ENCODE results near the gene IRX5. TPM values are rescaled to one million over a fixed set of nuclear protein-coding genes. Genes with fewer than 3 reads are reported as not detected.

IRX5 gene
- total RNA-seq, 2 experiments from 2014 or later = not detected

DNA sequence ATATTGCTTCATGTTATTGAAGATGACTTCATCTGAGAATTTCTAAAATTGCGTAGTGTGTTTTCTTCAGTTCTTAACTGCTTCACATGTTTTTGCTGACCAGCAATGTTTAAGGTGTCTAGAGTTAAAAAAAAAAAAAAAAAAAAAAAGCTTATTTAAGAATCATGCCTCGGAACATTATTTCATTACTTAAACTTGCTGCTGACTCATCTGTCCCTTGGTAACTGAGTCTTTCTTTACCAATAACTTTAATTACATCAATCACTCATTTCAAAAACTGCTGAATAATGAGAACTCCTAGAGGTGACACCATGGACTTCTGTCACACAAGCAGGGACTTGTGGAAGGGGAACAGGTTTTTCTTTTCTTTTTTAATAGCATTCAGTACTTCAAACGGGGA lies 16.2 kb downstream of the IRX5 start:
- CTCF ChIA-PET = no interaction called here
- H3K4me3 Mint-ChIP-seq = no peak overlapping the region

DNA sequence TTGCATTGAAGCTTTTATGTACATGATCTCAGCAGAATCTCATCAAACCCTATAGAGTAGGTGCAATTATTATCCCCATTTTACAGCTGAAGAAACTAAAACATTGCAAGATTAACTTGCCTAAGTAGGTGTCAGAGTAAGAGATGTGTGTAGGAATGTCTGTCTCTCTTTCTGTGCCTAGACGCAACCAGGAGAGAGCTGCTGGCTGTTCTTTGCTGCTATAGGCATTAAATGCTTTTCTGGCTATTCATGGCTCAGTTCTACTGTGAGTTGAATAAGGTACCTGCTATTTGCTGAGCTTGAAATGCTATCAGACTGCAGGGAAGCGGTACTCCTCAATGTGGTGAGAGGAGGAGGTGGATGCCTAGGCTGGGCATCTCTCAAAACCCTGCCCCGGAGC lies 17.0 kb downstream of the IRX5 start:
- H3K27ac Mint-ChIP-seq = no peak overlapping the region
- no peak for DNase-seq
- H3K27me3 Mint-ChIP-seq = peaks cover 8% of the 10 kb centered on the region
- no peaks in the 10 kb centered on the region for H3K36me3 Mint-ChIP-seq
- no peaks in the 10 kb centered on the region for H3K4me1 Mint-ChIP-seq
- H3K4me3 Mint-ChIP-seq = no peak overlapping the region
- ATAC-seq = no peak
- H3K9me3 Mint-ChIP-seq (ENCODE audit: low read depth) = no peaks in the 10 kb centered on the region
- CTCF ChIA-PET = no interaction called here

More for the DNA sequence above, 16.2 kb downstream of the IRX5 start:
- no peaks in the 10 kb centered on the region for H3K36me3 Mint-ChIP-seq
- no peak for DNase-seq
- ATAC-seq = no peak
- peaks cover 8% of the 10 kb centered on the region for H3K27me3 Mint-ChIP-seq
- H3K4me1 Mint-ChIP-seq = no peaks in the 10 kb centered on the region
- H3K27ac Mint-ChIP-seq = no peak overlapping the region
- no peaks in the 10 kb centered on the region for H3K9me3 Mint-ChIP-seq (ENCODE audit: low read depth)

DNA sequence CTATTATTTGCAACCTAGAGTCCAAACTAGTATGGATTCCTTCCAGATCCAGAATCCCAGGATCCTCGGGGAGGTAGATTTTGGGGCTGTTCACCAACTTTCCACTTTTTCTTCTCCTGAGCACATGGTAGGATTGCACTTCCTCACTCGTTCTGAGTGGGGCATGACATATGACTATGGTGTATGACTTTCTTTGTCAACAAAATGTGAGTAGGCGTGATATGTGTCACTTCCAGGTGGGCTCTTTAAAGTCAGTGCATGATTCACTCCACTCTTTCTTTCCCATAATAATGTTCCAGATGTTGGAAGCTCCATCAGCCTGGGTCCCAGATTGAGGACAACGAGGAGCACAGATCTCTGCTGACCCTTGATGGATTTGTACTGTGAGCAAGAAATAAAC lies 21.5 kb downstream of the IRX5 start:
- ATAC-seq (no peak), DNase-seq (no peak)
- CTCF ChIA-PET = no interaction called here
- Mint-ChIP-seq H3K9me3 (ENCODE audit: low read depth) (no peaks in the 10 kb centered on the region), H3K36me3 (no peaks in the 10 kb centered on the region), H3K4me3 (no peak overlapping the region), H3K27me3 (no peaks in the 10 kb centered on the region), H3K27ac (no peak overlapping the region), H3K4me1 (no peaks in the 10 kb centered on the region)

DNA sequence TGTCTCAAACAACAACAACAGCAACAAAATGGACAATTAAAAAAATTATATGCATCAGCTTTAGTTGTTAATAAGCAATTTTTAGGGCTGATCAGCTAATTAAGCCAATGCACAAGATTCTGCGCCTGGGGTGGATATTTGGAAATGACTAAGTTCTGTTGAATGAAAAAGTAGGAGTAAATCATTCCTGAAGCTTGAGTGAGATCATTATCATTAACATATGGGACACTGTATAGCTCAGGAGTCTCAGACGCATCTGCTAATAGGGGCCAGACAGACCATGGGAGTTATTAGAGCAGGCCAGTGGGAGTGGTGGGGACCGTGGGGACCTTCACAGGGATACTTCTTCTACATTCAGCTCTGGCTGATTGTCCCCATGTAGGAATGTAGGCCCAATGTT lies 22.8 kb downstream of the IRX5 start:
- DNase-seq (no peak), ATAC-seq (no peak)
- Mint-ChIP-seq H3K4me1 (no peaks in the 10 kb centered on the region), H3K27ac (no peak overlapping the region), H3K4me3 (no peak overlapping the region), H3K27me3 (no peaks in the 10 kb centered on the region), H3K9me3 (ENCODE audit: low read depth) (no peaks in the 10 kb centered on the region), H3K36me3 (no peaks in the 10 kb centered on the region)
- CTCF ChIA-PET = no interaction called here

DNA sequence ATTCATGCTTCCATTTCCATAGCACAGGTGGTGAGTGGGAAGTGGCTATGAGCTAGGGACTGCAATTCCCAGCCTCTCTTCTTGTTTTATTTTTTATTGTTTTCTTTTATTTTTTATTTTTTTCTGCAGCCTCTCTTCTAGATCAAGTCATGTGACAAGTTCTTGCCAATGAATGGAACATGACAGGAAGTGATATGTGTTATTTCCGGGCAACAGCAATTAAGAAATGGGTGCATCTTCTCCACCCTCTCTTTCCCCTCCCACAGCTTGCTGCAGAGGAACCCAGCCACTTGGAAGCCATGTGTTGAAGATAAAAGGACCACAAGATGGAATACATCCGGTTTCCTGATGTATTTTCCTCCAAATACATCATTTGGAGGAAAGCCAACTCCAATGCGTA lies 23.6 kb downstream of the IRX5 start:
- CTCF ChIA-PET = no interaction called here
- Mint-ChIP-seq H3K4me3 (no peak overlapping the region), H3K27ac (no peak overlapping the region), H3K4me1 (no peaks in the 10 kb centered on the region), H3K9me3 (ENCODE audit: low read depth) (no peaks in the 10 kb centered on the region), H3K36me3 (no peaks in the 10 kb centered on the region), H3K27me3 (no peaks in the 10 kb centered on the region)
- ATAC-seq = no peak
- DNase-seq = no peak

DNA sequence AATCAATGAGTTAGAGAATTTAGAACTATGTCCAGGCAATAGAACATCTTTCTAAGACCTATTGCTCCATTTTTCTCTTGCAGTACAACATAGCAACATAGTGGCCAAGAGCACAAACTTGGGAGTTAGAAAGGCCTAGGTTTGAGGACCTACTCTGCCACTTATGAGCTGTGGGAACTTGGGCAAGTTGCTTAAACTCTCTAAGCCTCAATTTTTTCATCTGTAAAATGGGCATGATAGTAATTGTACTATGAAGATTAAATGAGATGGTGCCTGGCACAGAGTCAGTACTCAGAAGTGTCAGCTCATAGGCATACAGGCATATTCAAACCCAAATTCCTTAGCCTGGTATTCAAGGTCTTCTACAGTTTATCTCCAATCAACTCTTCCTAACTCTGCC lies 25.1 kb downstream of the IRX5 start:
- Mint-ChIP-seq H3K27ac (no peak overlapping the region), H3K9me3 (ENCODE audit: low read depth) (no peaks in the 10 kb centered on the region), H3K27me3 (no peaks in the 10 kb centered on the region), H3K4me3 (no peak overlapping the region), H3K4me1 (no peaks in the 10 kb centered on the region), H3K36me3 (no peaks in the 10 kb centered on the region)
- DNase-seq = no peak
- CTCF ChIA-PET = no interaction called here
- no peak for ATAC-seq

DNA sequence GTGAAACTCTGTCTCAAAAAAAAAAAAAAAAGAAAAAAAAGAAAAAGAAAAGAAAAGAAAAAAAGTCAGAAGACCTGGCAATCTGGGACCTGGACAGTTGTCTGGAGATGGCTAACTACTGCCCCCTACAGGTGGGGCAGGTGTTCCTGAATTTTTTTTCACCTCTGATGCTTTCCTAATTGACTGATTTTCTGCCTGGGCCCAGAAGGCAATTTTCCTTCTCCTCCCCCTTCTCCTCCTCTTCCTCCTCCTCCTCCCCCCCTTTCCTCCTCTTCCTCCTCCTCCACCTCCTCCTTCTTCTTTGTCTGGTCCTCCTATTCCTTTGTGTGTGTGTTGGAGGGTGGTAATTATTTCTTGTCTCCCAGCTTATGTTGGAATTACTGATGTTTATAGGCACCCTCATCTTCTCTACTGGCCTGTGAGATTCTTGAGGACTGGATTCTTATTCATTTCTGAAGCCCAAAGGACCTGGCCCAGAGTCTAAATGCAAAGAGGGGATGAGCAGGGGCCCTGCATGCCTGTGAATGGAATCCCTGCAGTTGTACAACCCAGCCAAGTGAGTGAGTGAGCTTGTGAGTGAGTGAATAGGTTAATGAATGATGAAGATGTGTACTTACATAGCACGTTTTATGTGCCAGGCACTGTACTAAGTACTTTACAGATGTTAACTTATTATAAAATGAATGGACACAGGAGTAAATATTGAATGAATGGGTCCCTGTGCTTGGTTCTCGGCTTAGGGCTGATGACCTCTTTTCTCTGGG lies 26.9 kb downstream of the IRX5 start:
- H3K4me1 Mint-ChIP-seq = no peaks in the 10 kb centered on the region
- ATAC-seq (no peak), DNase-seq (no peak)
- CTCF ChIA-PET = interaction anchor here (0.7 kb wide), 1 partner anchor 674 kb away, joined by 4 read pairs; no protein-coding TSS in a partner anchor
- no peak overlapping the region for H3K27ac Mint-ChIP-seq
- no peaks in the 10 kb centered on the region for H3K9me3 Mint-ChIP-seq (ENCODE audit: low read depth)
- no peaks in the 10 kb centered on the region for H3K36me3 Mint-ChIP-seq
- H3K27me3 Mint-ChIP-seq = no peaks in the 10 kb centered on the region
- H3K4me3 Mint-ChIP-seq = no peak overlapping the region

DNA sequence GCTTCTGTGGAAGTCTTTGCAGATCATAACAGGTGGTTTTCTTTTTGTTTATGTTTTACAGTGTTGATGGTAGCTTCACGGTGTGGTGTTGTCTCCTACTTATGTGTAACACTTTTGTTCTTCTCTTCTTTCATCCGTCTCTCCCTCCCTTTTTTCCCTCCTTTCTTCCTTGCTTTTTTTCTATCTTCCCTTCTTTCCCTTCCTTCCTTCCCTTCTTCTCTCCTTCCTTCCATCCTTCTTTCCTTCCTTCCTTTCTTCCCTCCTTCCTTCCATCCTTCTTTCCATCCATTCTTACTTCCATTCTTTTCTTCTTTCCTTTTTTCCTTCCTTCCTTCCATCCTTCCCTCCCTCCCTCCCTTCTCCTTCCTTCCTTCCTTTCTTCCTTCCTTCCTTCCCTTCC lies 31.4 kb downstream of the IRX5 start:
- H3K4me3 Mint-ChIP-seq = no peak overlapping the region
- no peaks in the 10 kb centered on the region for H3K4me1 Mint-ChIP-seq
- no peaks in the 10 kb centered on the region for H3K36me3 Mint-ChIP-seq
- no peaks in the 10 kb centered on the region for H3K9me3 Mint-ChIP-seq (ENCODE audit: low read depth)
- no peak for DNase-seq
- CTCF ChIA-PET = no interaction called here
- ATAC-seq = no peak
- no peaks in the 10 kb centered on the region for H3K27me3 Mint-ChIP-seq
- H3K27ac Mint-ChIP-seq = no peak overlapping the region

DNA sequence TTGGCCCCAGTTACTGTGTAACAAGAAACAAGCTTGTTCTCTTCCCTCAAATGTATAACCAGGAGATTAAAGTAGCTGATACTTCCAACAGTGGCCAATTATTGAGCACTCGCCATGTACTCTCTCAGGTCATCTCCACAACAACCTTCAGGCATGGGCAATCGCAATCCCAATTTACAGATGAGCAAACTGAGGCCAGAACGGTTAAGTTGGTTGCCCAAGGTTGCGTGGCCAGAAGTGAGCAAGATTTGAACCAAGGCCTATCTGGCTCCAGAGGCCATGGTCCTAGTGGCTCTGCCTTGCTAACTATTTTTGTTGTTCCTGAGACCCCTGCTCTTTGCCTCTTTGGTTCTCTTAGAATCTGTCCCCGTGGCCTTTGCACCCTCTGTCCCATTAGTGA lies 33.6 kb downstream of the IRX5 start:
- Mint-ChIP-seq H3K36me3 (no peaks in the 10 kb centered on the region), H3K4me3 (no peak overlapping the region), H3K27ac (no peak overlapping the region), H3K27me3 (no peaks in the 10 kb centered on the region), H3K4me1 (no peaks in the 10 kb centered on the region), H3K9me3 (ENCODE audit: low read depth) (no peaks in the 10 kb centered on the region)
- ATAC-seq (no peak), DNase-seq (no peak)
- CTCF ChIA-PET = no interaction called here

DNA sequence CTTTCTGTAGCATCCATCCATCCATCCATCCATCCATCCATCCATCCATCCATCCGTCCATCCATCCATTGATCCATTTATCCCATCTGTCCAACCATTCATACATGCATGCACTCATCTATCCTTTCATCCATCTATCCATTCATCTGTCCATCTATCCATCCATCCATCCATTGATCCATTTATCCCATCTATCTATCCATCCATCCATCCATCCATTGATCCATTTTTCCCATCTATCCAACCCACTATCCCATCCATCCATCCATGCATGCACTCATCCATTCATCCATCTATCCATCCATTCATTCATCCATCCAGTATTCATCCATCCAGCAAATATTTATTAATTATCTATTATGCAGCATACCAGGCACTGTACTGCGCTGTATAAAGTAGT lies 34.8 kb downstream of the IRX5 start:
- Mint-ChIP-seq H3K9me3 (ENCODE audit: low read depth) (no peaks in the 10 kb centered on the region), H3K27me3 (no peaks in the 10 kb centered on the region), H3K4me3 (no peak overlapping the region), H3K27ac (no peak overlapping the region), H3K36me3 (no peaks in the 10 kb centered on the region), H3K4me1 (no peaks in the 10 kb centered on the region)
- CTCF ChIA-PET = no interaction called here
- DNase-seq = no peak
- no peak for ATAC-seq

DNA sequence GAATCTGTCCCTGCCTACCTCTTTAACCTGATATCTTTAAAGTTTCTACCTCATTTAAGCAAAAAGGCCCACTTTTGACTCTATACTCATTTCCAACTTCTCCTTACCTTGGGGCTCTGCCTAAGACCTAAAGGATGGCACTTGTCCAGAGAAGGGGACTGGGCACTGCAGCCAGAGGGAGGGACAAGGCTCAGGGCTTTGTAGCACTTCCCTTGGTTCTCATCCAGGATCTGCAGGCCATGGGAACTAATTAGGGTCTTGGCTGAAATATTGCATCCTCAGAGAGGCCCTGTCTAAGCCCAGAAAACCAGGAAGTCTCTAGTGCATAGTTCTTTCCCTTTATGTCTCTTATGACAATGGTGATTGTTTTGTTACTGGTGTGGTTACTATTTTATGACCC lies 37.3 kb downstream of the IRX5 start:
- Mint-ChIP-seq H3K9me3 (ENCODE audit: low read depth) (no peaks in the 10 kb centered on the region), H3K27me3 (no peaks in the 10 kb centered on the region), H3K4me1 (no peaks in the 10 kb centered on the region), H3K27ac (no peak overlapping the region), H3K36me3 (no peaks in the 10 kb centered on the region), H3K4me3 (no peak overlapping the region)
- CTCF ChIA-PET = no interaction called here
- ATAC-seq = no peak
- no peak for DNase-seq

DNA sequence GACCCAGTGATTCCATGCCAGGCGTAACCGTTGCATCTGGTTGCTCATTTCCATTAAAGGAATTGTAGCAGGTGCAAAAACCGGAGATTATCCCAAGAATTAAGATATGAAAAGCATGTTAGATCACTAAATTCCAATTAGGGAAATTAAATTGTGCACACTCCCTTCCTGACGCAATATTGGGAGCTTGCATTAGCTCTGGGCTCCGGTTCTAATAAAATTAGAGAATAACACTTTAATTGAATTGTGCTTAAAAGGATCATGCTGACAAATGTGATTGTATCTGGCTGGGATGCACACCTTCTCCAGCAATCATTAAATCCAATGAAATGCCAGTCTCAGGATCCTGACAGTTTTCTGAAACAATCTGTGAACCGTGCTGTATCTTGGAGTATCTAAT lies 38.1 kb downstream of the IRX5 start:
- no peak for DNase-seq
- Mint-ChIP-seq H3K4me1 (no peaks in the 10 kb centered on the region), H3K27me3 (no peaks in the 10 kb centered on the region), H3K4me3 (no peak overlapping the region), H3K27ac (no peak overlapping the region), H3K36me3 (no peaks in the 10 kb centered on the region), H3K9me3 (ENCODE audit: low read depth) (no peaks in the 10 kb centered on the region)
- CTCF ChIA-PET = no interaction called here
- ATAC-seq = no peak

DNA sequence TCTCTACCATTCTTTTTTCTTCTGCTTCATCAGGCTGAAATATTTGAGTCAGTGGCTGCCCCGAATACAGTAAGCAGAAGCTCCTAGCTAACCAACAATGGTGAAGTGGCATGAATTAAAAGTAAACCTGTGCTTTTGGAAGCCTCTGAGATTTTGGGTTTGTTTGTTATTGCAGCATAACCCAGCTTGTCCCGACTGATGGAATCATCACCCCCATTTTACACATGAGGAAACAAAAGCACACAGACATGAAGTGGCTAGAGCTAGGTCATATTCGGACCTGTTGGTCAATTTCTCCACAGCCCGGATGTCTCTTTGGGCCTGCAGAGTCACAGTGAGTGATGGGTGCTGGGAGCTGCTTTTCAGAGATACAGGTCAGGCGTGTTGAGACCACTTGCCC lies 39.4 kb downstream of the IRX5 start:
- H3K27me3 Mint-ChIP-seq = no peaks in the 10 kb centered on the region
- CTCF ChIA-PET = no interaction called here

DNA sequence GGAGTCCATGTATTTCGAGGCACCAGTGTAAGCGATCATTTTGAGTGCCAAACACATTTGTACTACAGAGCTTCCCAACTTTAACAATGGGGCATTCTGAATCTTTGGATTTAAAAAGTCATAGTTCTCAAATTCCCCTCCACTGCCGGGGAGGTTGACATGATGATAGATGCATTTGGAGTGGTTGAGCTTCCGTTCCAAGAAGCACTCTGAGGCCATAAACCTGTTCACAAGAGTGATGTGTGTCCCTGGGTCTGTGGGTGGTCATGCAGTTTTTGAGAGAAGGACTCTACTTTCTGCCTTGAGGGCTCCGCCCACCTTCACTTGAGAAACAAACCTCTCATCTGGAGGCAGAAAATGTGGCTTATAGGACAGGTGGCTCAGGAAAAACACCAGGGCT lies 43.7 kb downstream of the IRX5 start:
- H3K27me3 Mint-ChIP-seq = no peaks in the 10 kb centered on the region
- no peaks in the 10 kb centered on the region for H3K36me3 Mint-ChIP-seq
- CTCF ChIA-PET = no interaction called here
- ATAC-seq (no peak), DNase-seq (no peak)
- H3K9me3 Mint-ChIP-seq (ENCODE audit: low read depth) = no peaks in the 10 kb centered on the region
- no peak overlapping the region for H3K4me3 Mint-ChIP-seq
- no peak overlapping the region for H3K27ac Mint-ChIP-seq
- no peaks in the 10 kb centered on the region for H3K4me1 Mint-ChIP-seq

More for the DNA sequence above, 39.4 kb downstream of the IRX5 start:
- H3K4me1 Mint-ChIP-seq = no peaks in the 10 kb centered on the region
- no peak overlapping the region for H3K27ac Mint-ChIP-seq
- H3K4me3 Mint-ChIP-seq = no peak overlapping the region
- no peak for ATAC-seq
- no peaks in the 10 kb centered on the region for H3K9me3 Mint-ChIP-seq (ENCODE audit: low read depth)
- no peak for DNase-seq
- H3K36me3 Mint-ChIP-seq = no peaks in the 10 kb centered on the region

DNA sequence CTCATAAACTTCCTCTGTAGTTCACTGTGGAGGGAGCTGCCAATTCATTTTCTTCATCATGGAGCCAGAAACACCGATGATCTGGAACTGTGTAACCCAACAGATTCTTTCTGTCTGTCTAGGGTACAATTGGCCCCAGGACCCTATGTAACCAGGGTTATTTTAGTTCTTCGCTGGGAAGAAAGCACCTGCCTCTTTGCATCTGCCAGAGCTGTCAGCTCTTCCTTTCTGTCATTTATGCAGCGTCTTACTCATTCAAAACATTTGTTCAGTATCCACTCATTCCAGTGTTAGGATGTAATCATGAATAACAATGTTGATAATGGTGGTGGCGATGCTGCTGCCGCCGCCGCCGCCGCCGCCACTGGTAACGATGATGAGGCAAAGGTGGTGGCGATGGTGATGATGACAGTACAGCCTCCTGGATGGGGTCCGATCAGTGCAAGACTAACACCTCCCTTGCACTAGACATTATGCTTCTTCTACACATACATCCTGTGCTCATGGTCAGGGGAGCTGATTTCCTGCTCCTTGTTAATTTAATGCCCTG lies 46.1 kb downstream of the IRX5 start:
- ATAC-seq (no peak), DNase-seq (no peak)
- no peak overlapping the region for H3K4me3 Mint-ChIP-seq
- CTCF ChIA-PET = no interaction called here
- no peaks in the 10 kb centered on the region for H3K36me3 Mint-ChIP-seq
- H3K4me1 Mint-ChIP-seq = no peaks in the 10 kb centered on the region
- no peak overlapping the region for H3K27ac Mint-ChIP-seq
- no peaks in the 10 kb centered on the region for H3K27me3 Mint-ChIP-seq
- H3K9me3 Mint-ChIP-seq (ENCODE audit: low read depth) = no peaks in the 10 kb centered on the region
